Bronchial epithelial cell (primary cell): ENCODE results near the gene OR7C1. TPM values are rescaled to one million over a fixed set of nuclear protein-coding genes. Genes with fewer than 3 reads are reported as not detected.

Experiments
- DNase-seq: peaks from one replicate; pipeline ENCODE4 v3.0.0-alpha.2; 2010; ENCODE audit warnings: low read depth
- FAIRE-seq: peaks from 2 replicates; lab custom pipeline; 2011; peaks lifted over from hg19 to GRCh38; lab: Jason Lieb, UNC
- H3K27me3 ChIP-seq: 2 replicates; pipeline ENCODE4 v1.5.1; 2011; ENCODE audit warnings: low read length; ENCODE audit not compliant: control insufficient read depth, insufficient read depth
- H3K36me3 ChIP-seq: 2 replicates; pipeline ENCODE4 v1.5.1; 2011; ENCODE audit warnings: low read length; ENCODE audit not compliant: control insufficient read depth, insufficient read depth
- H3K4me3 ChIP-seq: 2 replicates; pipeline ENCODE4 v1.5.1; 2011; ENCODE audit warnings: mild to moderate bottlenecking, low read depth, low read length, control low read depth
- total RNA-seq: library from RNA; depleted of rRNA; stranded (reverse); fragments of >200 nt; gene quantifications from 2 replicates; pipeline ENCODE4 v1.2.1, GENCODE V29; 2014
- TF ChIP-seq, protein P1 (sequence below): IDR thresholded peaks from 2 replicates; pipeline ENCODE4 v1.5.1; 2011; ENCODE audit warnings: mild to moderate bottlenecking, moderate library complexity, low read length, control low read depth, inconsistent platforms; ENCODE audit not compliant: insufficient read depth, severe bottlenecking

The OR7C1 gene
- under 0.01 TPM in 1 of 2 replicates, not detected in the other for total RNA-seq

DNA sequence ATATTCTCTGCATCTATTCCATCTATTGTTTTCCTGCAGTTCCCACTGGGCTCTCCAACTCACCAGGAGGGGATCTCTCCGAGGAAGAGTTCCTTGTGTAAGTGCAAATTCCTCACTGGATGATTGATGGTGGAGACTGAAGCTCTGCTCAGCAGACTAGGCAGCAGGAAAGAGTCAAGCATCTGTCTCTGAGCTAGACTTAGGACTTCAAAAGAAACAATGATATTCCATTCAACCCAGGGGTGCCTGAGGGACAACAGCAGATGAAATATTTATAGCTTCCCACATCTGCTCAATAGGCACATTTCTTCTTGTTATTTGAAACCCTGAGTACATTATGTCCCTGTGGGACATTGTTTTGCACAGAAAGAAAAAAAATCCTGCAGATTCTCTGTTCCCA lies at the start of gene OR7C1, which contains the start of gene OR7A5:
OR7C1 (minus strand) TSS at position 175 of the 400 bp plus-strand sequence. CDS start 35,049 bp downstream, outside the sequence.
OR7A5 (minus strand) TSS at position 175 of the 400 bp plus-strand sequence. CDS start 6,944 bp downstream, outside the sequence.
- H3K4me3 ChIP-seq: no peak within 1 kb of the TSS

DNA sequence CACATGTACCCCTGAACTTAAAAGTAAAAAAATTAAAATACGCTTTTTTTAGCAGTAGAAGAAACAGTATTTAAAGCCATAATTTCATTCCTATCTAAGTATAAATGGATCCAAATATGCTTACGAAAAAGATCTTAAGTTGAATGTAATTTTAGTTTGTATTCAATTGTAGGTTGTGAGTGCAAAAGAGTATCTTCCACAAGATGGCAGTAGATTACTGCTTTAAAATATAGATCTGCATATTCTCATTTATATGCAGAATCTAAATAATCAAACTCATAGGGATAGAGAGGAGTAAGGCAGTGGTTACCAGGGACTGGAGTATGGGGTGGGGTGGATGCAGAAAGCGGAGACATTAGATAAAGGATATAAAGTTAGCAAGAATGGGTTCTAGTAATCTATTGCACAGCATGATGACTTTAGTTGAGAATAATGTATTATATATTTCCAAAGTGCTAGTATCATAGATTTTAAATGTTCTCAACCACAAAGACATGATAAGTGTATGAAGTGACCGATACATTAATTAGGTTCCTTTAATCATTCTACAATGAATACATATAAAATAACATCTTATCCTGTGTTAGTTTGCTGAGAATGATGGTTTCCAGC lies 36.7 kb upstream of the OR7C1 start:
- Histone ChIP-seq H3K36me3 (no peaks in the 10 kb centered on the region), H3K4me3 (no peak overlapping the region), H3K27me3 (no peaks in the 10 kb centered on the region)
- TF ChIP-seq, protein P1, sequence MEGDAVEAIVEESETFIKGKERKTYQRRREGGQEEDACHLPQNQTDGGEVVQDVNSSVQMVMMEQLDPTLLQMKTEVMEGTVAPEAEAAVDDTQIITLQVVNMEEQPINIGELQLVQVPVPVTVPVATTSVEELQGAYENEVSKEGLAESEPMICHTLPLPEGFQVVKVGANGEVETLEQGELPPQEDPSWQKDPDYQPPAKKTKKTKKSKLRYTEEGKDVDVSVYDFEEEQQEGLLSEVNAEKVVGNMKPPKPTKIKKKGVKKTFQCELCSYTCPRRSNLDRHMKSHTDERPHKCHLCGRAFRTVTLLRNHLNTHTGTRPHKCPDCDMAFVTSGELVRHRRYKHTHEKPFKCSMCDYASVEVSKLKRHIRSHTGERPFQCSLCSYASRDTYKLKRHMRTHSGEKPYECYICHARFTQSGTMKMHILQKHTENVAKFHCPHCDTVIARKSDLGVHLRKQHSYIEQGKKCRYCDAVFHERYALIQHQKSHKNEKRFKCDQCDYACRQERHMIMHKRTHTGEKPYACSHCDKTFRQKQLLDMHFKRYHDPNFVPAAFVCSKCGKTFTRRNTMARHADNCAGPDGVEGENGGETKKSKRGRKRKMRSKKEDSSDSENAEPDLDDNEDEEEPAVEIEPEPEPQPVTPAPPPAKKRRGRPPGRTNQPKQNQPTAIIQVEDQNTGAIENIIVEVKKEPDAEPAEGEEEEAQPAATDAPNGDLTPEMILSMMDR: peak; percentile 20
- FAIRE-seq (no peak), DNase-seq (peak; percentile 18)

More for the DNA sequence above, at the start of gene OR7C1, which contains the start of gene OR7A5:
- no peak for FAIRE-seq
- TF ChIP-seq, protein P1: no peak
- no peaks in the 10 kb centered on the region for H3K36me3 ChIP-seq
- no peaks in the 10 kb centered on the region for H3K27me3 ChIP-seq
- no peak for DNase-seq

DNA sequence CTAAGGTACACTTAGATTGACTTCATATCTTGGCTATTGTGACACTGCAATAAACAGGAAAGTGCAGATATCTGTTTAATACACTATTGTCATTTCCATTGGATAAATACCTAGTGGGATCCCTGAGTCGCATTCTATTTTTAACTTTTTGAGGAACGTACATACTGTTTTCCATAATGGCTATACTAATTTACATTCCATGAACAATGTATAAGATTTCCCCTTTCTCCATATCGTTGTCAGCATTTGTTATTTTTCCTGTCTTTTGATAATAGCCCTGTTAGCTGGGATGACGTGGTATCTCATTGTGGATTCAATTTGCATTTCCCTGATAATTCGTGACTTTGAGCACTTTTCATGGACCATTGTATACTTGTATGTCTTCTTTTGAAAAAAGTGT lies 33.5 kb upstream of the OR7C1 start:
- H3K36me3 ChIP-seq: no peaks in the 10 kb centered on the region
- no peaks in the 10 kb centered on the region for H3K27me3 ChIP-seq
- H3K4me3 ChIP-seq: no peak overlapping the region
- FAIRE-seq (no peak), DNase-seq (no peak)
- TF ChIP-seq, protein P1: no peak

DNA sequence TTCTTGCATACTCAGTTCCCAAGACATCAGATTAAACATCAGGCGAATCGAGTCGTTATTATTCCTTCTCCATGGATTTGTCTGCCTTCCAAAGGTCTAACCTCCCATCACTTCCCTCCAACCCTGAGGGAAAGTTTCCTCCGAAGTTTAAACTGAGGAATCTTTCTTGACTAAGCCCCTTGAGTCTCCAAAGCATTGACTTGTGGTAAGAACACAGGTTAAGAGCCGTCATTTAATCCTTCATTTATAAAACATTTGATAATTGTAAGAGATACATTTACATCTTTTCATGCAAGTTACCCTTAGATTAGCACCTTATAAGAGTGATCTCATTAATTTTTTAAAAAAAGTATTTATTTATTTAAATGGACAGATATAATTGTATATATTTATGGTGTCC lies 13.8 kb upstream of the OR7C1 start, which contains the start of gene OR7A10:
OR7A10 (minus strand) TSS at position 101 of the 400 bp plus-strand sequence. CDS start 7,045 bp downstream, outside the sequence.
- no peak within 1 kb of the TSS for H3K4me3 ChIP-seq
- DNase-seq: no peak
- FAIRE-seq: no peak
- TF ChIP-seq, protein P1: no peak
- H3K27me3 ChIP-seq: no peaks in the 10 kb centered on the region
- no peaks in the 10 kb centered on the region for H3K36me3 ChIP-seq

DNA sequence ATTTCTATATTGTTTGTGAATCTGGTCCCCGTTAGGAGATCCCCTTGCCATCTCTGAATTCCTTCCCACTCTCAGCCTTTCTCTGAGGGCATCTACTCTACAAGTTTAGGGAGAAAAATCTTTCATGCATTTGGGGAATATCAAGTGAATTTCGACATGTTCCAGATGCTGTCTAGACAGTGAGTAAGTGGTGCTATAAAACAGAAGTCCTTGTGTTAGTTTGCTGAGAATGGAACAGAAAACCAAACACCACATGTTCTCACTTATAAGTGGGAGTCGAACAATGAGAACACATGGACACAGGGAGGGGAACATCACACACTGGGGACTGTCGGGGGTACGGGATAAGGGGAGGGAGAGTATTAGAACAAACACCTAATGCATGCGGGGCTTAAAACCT lies 8.6 kb upstream of the OR7C1 start:
- H3K4me3 ChIP-seq: no peak overlapping the region
- TF ChIP-seq, protein P1: no peak
- FAIRE-seq: no peak
- DNase-seq: no peak
- no peaks in the 10 kb centered on the region for H3K36me3 ChIP-seq
- no peaks in the 10 kb centered on the region for H3K27me3 ChIP-seq
